ENCODE data around the gene SEC61G.

Gene SEC61G

GRCh38 chr7:54757711-54758110, 1.3 kb downstream of the SEC61G start:
- DNase-seq = no peak

- DNase-seq = no peak
These were observed 9.8 kb downstream of the SEC61G start for GRCh38 chr7:54749200-54749599.

- DNase-seq = no peak
These were observed 11.8 kb downstream of the SEC61G start for GRCh38 chr7:54747234-54747633.

- no peak for DNase-seq
These were observed 15.4 kb downstream of the SEC61G start for GRCh38 chr7:54743580-54743979.

GRCh38 chr7:54738737-54739136, 20.3 kb downstream of the SEC61G start:
- DNase-seq = no peak

- DNase-seq = no peak
These were observed 29.9 kb downstream of the SEC61G start for GRCh38 chr7:54729107-54729506.

- DNase-seq = no peak
These were observed 30.6 kb downstream of the SEC61G start for GRCh38 chr7:54728411-54728810.

GRCh38 chr7:54725255-54725654, 33.8 kb downstream of the SEC61G start:
- no peak for DNase-seq

GRCh38 chr7:54722502-54722901, 36.5 kb downstream of the SEC61G start:
- DNase-seq = no peak

- DNase-seq = no peak
These were observed 37.0 kb downstream of the SEC61G start for GRCh38 chr7:54722026-54722425.

- no peak for DNase-seq
These were observed 39.0 kb downstream of the SEC61G start for GRCh38 chr7:54719974-54720373.

- DNase-seq = no peak
These were observed 39.6 kb downstream of the SEC61G start for GRCh38 chr7:54719425-54719824.

- DNase-seq = no peak
These were observed 46.2 kb downstream of the SEC61G start for GRCh38 chr7:54712820-54713219.

- DNase-seq = no peak
These were observed 47.0 kb downstream of the SEC61G start for GRCh38 chr7:54711900-54712595.

- no peak for DNase-seq
These were observed 49.7 kb downstream of the SEC61G start for GRCh38 chr7:54709283-54709682.

- DNase-seq = no peak
These were observed 53.6 kb downstream of the SEC61G start for GRCh38 chr7:54705436-54705835.

- no peak for DNase-seq
These were observed 54.2 kb downstream of the SEC61G start for GRCh38 chr7:54704851-54705250.

Data from CD4-positive, alpha-beta T cell treated with Interferon alpha-2 for 1 hour (primary cell).